Hepatocyte (in vitro differentiated cells): Measurements from ENCODE around the gene YIF1B. TPM values are rescaled to one million over a fixed set of nuclear protein-coding genes. Genes with fewer than 3 reads are reported as not detected.
A peak's percentile ranks its signal among the peaks of the same experiment; 100 is the strongest.

Source experiments
- DNase-seq: peaks from one replicate; pipeline ENCODE4 v3.0.0-alpha.2; 2016; ENCODE audit warnings: low spot score
- H2AFZ ChIP-seq: fragments of 200-600 bp; sonication (generic); 2 replicates; pipeline ENCODE4 v1.6.0; 2016; ENCODE audit warnings: antibody characterized with exemption, mild to moderate bottlenecking
- H3K27ac ChIP-seq: fragments of 200-600 bp; sonication (generic); 2 replicates; pipeline ENCODE4 v1.5.1; 2016; ENCODE audit warnings: mild to moderate bottlenecking
- H3K27me3 ChIP-seq: fragments of 200-600 bp; sonication (generic); 2 replicates; pipeline ENCODE4 v1.6.1; 2016
- H3K36me3 ChIP-seq: fragments of 200-600 bp; sonication (generic); replicated peaks from 2 replicates; pipeline ENCODE4 v1.5.1; 2016; ENCODE audit warnings: low read depth; ENCODE audit not compliant: insufficient read depth
- H3K4me1 ChIP-seq: fragments of 200-600 bp; sonication (generic); 2 replicates; pipeline ENCODE4 v1.5.1; 2016; ENCODE audit warnings: mild to moderate bottlenecking, moderate library complexity; ENCODE audit not compliant: insufficient read depth
- H3K4me2 ChIP-seq: fragments of 200-600 bp; sonication (generic); 2 replicates; pipeline ENCODE4 v1.6.0; 2016
- H3K4me3 ChIP-seq: fragments of 200-600 bp; sonication (generic); 2 replicates; pipeline ENCODE4 v1.5.1; 2016; ENCODE audit warnings: mild to moderate bottlenecking
- H3K79me2 ChIP-seq: fragments of 200-600 bp; sonication (generic); 2 replicates; pipeline ENCODE4 v1.6.0; 2017; ENCODE audit warnings: mild to moderate bottlenecking
- H3K9me2 ChIP-seq: fragments of 200-600 bp; sonication (generic); replicated peaks from 2 replicates; pipeline ENCODE4 v1.6.0; 2017; ENCODE audit warnings: mild to moderate bottlenecking; ENCODE audit not compliant: insufficient read depth
- H3K9me3 ChIP-seq: fragments of 200-600 bp; sonication (generic); 2 replicates; pipeline ENCODE4 v1.5.1; 2016; ENCODE audit warnings: low read depth, mild to moderate bottlenecking
- H4K20me1 ChIP-seq: fragments of 200-600 bp; sonication (generic); 2 replicates; pipeline ENCODE4 v1.6.0; 2016; ENCODE audit warnings: mild to moderate bottlenecking; ENCODE audit not compliant: insufficient read depth, poor library complexity, severe bottlenecking
- EZH2 ChIP-seq: fragments of 200-600 bp; sonication (generic); IDR thresholded peaks from 2 replicates; pipeline ENCODE4 v1.6.1; 2016; ENCODE audit warnings: antibody characterized with exemption, mild to moderate bottlenecking, borderline replicate concordance
- EZH2phosphoT487 ChIP-seq: fragments of 200-600 bp; sonication (generic); IDR thresholded peaks from one replicate; pipeline ENCODE4 v1.6.1; 2018; ENCODE audit warnings: antibody characterized with exemption, mild to moderate bottlenecking, low read depth, moderate library complexity; ENCODE audit not compliant: unreplicated experiment, severe bottlenecking
- WGBS: methylation state at CpG from one replicate; pipeline ENCODE4 v1.1.6; 2016; ENCODE audit warnings: low lambda C conversion rate; ENCODE audit errors: missing lambda C conversion rate; 5-methylcytosine and 5-hydroxymethylcytosine counted together
- polyA plus RNA-seq: library from polyadenylated mRNA; unstranded; fragments of >200 nt; fragmentation: Nextera tagmentation; extraction: Ambion mirVana; gene quantifications from 2 replicates; pipeline ENCODE4 v1.2.1, GENCODE V29; 2016
- total RNA-seq: library from RNA; depleted of rRNA; stranded (reverse); fragments of >200 nt; gene quantifications from 2 replicates; pipeline ENCODE4 v1.2.3, GENCODE V29; 2014
- TF ChIP-seq, protein P1 (sequence below): fragments of 200-600 bp; sonication (generic); IDR thresholded peaks from 2 replicates; pipeline ENCODE4 v1.5.1; 2016; ENCODE audit warnings: antibody characterized with exemption, mild to moderate bottlenecking; ENCODE audit not compliant: poor library complexity

Gene YIF1B
- total and polyA plus RNA-seq, 2 experiments from 2014 or later = 50.0 to 105 TPM

DNA sequence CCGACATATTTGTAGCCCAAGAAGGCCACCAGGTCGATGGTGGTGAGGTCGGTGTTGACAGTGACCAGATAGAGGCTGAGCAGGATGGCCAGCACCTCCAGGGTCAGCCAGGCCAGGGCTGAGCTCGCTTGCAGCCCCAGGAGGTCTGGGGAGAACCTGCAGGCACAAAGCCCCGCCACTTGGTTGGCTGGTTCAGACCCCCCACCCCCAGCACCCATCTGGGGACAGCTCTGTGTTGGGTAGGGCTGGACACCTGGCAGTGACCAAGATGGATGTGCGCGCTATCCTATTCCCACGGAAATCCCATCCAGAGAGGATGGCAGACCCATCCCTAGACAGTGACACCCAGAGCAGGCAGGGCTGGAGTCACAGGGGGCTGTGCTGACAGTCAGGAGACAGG, 8.2 kb downstream of the YIF1B start:
- Histone ChIP-seq H3K4me3 (no peak overlapping the region), H3K4me1 (peaks cover 15% of the 10 kb centered on the region), H4K20me1 (no peaks in the 10 kb centered on the region), H3K27ac (no peak overlapping the region), H3K79me2 (peaks cover 6% of the 10 kb centered on the region), H3K36me3 (no peaks in the 10 kb centered on the region), H3K27me3 (no peaks in the 10 kb centered on the region), H3K9me2 (no peaks in the 10 kb centered on the region), H2AFZ (no peak overlapping the region), H3K4me2 (no peak overlapping the region), H3K9me3 (no peaks in the 10 kb centered on the region)
- WGBS = 93% methylated on average over 8 of the region's 8 CpGs
- TF ChIP-seq EZH2 = no peak
- TF ChIP-seq, protein P1, sequence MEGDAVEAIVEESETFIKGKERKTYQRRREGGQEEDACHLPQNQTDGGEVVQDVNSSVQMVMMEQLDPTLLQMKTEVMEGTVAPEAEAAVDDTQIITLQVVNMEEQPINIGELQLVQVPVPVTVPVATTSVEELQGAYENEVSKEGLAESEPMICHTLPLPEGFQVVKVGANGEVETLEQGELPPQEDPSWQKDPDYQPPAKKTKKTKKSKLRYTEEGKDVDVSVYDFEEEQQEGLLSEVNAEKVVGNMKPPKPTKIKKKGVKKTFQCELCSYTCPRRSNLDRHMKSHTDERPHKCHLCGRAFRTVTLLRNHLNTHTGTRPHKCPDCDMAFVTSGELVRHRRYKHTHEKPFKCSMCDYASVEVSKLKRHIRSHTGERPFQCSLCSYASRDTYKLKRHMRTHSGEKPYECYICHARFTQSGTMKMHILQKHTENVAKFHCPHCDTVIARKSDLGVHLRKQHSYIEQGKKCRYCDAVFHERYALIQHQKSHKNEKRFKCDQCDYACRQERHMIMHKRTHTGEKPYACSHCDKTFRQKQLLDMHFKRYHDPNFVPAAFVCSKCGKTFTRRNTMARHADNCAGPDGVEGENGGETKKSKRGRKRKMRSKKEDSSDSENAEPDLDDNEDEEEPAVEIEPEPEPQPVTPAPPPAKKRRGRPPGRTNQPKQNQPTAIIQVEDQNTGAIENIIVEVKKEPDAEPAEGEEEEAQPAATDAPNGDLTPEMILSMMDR = no peak
- TF ChIP-seq EZH2phosphoT487 = no peak
- DNase-seq = no peak

DNA sequence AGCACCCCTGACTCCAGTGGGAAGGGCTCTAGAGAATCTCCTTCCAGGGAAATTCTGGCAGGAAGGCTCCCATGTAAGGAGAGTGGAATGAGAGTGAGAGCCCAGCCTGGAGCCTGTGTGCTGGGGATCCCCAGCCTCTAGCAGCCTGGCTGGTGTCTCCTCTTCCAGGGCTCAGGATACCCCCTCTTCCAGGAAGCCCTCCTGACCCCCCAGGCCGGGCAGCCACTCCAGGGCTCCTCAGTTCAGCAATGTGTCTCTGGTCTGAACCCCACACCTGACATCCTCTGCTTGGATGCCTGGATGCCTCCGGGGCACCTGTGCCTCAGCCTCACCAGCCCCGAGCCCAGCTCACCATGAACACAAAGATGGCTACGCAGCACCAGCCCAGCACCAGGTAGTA, 8.7 kb downstream of the YIF1B start:
- no peaks in the 10 kb centered on the region for H4K20me1 ChIP-seq
- peaks cover 15% of the 10 kb centered on the region for H3K4me1 ChIP-seq
- no peaks in the 10 kb centered on the region for H3K27me3 ChIP-seq
- no peak overlapping the region for H3K4me2 ChIP-seq
- WGBS = 100% methylated on average over 4 of the region's 4 CpGs
- H3K79me2 ChIP-seq = peaks cover 6% of the 10 kb centered on the region
- no peaks in the 10 kb centered on the region for H3K36me3 ChIP-seq
- no peak for DNase-seq
- no peak overlapping the region for H3K4me3 ChIP-seq
- H3K9me2 ChIP-seq = no peaks in the 10 kb centered on the region
- H3K27ac ChIP-seq = no peak overlapping the region
- H2AFZ ChIP-seq = no peak overlapping the region
- TF ChIP-seq EZH2phosphoT487 (no peak), EZH2 (no peak)
- TF ChIP-seq, protein P1 = no peak
- H3K9me3 ChIP-seq = no peaks in the 10 kb centered on the region

DNA sequence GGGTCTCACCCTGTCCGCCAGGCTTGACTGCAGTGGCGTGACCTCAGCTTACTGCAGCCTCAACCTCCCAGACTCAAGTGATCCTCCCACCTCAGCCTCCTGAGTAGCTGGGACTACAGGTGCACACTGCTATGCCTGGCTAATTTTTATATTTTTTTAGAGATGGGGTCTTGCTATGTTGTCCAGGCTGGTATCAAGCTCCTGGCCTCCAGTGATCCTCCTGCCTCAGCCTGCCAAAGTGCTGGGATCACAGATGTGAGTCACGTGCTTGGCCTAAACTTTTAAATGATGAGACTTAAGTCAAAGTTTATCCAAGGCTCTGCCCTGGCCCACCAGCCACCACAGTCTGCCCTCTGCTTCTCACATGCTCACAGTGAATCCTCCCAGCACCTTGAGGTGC, 9.5 kb downstream of the YIF1B start:
- H3K9me2 ChIP-seq = no peaks in the 10 kb centered on the region
- DNase-seq = no peak
- H3K4me2 ChIP-seq = no peak overlapping the region
- no peaks in the 10 kb centered on the region for H3K9me3 ChIP-seq
- no peak for TF ChIP-seq EZH2
- TF ChIP-seq, protein P1 = no peak
- no peaks in the 10 kb centered on the region for H4K20me1 ChIP-seq
- H3K27ac ChIP-seq = no peak overlapping the region
- H3K79me2 ChIP-seq = peaks cover 6% of the 10 kb centered on the region
- H2AFZ ChIP-seq = no peak overlapping the region
- H3K4me3 ChIP-seq = no peak overlapping the region
- peaks cover 15% of the 10 kb centered on the region for H3K4me1 ChIP-seq
- H3K27me3 ChIP-seq = no peaks in the 10 kb centered on the region
- 100% methylated on average over 3 of the region's 3 CpGs for WGBS
- no peaks in the 10 kb centered on the region for H3K36me3 ChIP-seq

DNA sequence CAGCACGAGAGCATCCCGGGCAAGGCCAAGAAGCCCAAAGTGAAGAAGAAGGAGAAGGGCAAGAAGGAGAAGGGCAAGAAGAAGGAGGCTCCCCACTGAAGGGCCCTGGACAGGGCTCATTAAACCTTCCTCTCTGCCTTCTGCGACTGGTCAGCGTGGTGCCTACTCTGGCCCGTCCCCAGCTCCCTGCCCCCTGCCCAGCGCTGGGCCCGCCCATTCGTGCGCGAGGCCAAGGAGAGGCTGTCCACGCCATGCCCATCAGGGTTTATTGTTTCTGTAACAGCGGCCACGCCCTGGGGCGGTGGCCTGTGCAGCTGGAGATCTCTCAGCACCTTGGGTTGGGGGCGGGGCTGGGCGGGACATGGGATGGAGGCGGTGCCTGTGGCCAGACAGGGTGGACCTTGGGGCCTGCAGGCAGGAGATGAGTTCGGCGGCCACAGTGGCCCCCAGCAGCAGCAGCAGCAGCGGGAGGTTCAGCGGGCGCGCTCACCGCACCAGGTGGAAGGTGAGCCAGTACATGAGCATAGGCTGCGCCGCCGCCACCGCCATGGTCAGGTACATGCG, 10.8 kb downstream of the YIF1B start:
- Histone ChIP-seq H3K27me3 (no peaks in the 10 kb centered on the region), H3K4me1 (peaks cover 21% of the 10 kb centered on the region), H3K4me3 (peak overlapping the region; percentile 39), H3K36me3 (no peaks in the 10 kb centered on the region), H3K79me2 (peaks cover 6% of the 10 kb centered on the region), H3K9me2 (no peaks in the 10 kb centered on the region), H3K4me2 (peak overlapping the region; percentile 81), H2AFZ (no peak overlapping the region), H3K27ac (peak overlapping the region; percentile 100), H3K9me3 (no peaks in the 10 kb centered on the region), H4K20me1 (no peaks in the 10 kb centered on the region)
- peak; percentile 95 for DNase-seq
- TF ChIP-seq EZH2phosphoT487 (no peak), EZH2 (no peak)
- TF ChIP-seq, protein P1 = no peak
- 25% methylated on average over 24 of the region's 29 CpGs for WGBS
